Stimulated activated CD4-positive, alpha-beta T cell treated with anti-CD3 and anti-CD28 coated beads, Interleukin-2, amount 100 ng/mL, for 4 hours (primary cell): ENCODE results near the gene GSTO2.

Experiments
- DNase-seq: peaks from one replicate; pipeline ENCODE4 v3.0.0-alpha.2; 2020; ENCODE audit warnings: low read depth

The GSTO2 gene

DNA sequence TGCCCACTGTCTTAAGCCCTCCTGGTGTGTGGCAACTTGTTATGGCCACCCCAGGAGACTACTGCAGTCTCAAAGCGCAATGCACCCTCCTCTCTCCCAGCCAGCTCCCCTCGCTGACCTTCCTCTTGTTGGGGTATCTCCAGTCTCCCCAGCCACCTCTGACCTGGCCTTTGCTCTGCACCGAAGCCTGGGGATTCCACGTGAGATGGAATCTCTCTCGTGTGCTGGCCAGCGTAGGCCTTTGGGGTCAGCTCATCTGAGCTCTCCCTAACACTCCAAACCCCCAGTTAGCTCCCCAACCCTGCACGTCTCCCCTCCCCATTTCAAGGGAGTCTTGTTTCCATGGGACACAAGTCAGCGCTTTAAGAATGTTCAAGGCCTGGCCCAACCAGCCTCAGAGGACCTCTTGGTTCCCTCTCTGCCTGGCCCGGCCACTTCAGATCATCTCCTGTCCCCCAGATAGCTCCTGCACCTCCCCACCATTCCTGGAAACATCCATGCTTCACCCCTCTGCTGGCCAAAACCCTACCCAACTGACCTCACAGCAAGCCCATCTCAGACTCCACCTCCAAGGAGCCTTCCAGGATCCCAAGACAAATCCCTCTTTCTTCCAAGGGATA, 58.1 kb downstream of the GSTO2 start:
- no peak for DNase-seq

DNA sequence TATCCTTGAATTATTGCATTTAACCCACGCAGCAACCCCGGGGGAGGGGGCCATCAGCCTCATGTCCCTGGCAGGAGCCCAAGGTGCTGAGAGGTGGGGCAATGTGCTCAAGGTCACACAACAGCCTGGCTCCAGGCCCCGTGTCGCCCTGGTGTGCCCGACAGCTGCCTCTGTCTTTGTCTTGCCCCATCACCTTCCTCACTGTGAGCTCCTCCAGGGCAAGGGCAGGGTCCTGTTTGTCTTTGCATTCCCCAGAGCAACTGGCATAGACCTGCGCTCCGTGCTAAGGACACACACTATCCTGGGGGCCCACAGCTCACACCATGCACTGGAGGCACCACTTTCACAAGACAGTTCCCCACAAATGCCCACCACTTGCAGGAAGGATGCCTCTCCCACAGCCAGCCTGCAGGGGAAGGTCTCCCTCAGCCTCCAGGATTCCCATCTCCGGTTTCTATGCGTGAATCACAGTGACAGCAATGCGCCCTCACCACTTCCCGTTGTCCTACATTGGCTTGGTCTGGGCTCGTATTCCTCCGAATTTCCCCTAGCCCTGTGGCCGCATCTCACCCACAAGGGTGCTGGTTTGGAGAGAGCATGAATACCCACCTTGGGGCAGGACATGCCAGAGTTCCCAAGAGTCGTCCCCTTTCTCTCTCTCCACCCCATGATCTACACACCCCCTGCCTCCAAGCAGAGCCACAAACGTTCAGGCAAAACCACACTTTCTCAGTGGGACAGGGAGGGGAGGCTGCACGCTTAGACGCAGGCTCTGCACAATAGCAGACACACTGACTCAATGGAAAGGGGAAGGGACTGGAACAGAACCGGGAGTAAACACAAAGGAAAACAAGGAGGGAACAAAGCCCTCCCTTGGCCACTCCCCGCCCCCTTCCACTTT, 59.0 kb downstream of the GSTO2 start:
- DNase-seq: no peak

DNA sequence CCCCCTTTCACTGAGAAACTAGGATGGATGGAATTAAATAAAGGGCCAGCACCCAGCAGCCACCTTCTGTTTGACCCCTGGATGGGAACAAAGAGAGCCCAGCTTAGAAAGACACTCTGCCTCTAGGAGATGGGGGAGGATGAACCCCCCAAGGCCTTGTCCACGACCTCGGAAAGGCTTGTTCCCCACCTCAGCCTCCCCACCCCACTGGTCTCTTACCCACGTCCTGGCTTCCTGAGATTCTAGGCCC, 59.6 kb downstream of the GSTO2 start:
- no peak for DNase-seq

DNA sequence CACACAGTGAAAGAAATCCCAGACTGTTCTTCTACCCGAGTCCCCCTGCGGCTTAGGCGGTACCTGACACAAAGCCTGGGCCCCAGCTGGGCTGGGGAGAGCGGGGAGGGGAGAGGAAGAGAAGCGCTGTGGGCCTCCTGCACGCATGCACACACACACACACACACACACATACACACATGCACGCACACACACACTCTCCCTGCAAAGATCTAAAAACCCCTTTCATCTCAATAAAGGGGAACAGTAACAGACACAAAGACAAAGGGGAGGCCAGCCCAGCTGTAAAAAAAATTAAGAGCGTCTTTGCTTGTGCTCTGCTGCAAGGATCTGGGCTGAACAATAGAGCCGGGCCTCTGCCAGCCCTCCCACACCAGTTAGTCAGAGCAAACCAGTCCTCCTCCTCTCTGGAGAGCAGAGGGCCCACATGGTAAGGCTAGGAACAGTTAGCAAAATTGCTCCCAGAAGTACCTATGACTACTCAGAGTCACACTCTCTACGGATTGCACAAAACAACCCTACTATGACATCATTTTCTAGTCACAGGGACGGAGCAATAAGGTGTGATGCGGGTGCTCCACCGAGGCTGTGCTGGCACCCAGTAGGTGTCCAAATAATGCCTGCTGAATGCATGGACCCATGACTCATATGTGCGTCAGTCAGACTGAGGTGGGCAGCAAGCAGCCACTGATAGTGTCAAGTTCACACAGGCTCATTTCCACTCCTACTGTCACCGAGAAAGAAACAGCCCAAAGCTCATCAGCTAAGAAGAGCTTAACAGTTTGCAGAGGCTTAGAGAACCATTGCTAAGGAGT, 60.1 kb downstream of the GSTO2 start:
- peak; percentile 77 for DNase-seq

DNA sequence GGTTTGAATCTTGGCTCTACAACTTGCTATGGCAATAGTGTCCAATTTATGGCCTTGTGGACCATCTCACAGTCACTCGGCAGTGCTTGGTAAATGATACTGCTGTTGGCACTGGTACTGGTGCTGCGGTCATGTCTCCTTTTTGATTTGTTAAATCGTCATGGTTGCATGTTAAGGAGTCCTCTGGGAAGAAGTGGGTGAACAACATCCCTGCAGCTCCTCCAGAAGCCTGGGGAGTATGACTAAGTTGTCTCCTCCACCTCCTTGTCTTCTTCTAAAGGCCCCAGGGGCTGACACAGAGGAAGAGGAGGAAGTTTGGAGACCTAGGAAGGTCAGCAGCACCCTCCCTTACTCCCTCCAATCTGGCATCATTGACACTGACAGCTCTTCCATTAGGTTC, 60.8 kb downstream of the GSTO2 start:
- DNase-seq: no peak

DNA sequence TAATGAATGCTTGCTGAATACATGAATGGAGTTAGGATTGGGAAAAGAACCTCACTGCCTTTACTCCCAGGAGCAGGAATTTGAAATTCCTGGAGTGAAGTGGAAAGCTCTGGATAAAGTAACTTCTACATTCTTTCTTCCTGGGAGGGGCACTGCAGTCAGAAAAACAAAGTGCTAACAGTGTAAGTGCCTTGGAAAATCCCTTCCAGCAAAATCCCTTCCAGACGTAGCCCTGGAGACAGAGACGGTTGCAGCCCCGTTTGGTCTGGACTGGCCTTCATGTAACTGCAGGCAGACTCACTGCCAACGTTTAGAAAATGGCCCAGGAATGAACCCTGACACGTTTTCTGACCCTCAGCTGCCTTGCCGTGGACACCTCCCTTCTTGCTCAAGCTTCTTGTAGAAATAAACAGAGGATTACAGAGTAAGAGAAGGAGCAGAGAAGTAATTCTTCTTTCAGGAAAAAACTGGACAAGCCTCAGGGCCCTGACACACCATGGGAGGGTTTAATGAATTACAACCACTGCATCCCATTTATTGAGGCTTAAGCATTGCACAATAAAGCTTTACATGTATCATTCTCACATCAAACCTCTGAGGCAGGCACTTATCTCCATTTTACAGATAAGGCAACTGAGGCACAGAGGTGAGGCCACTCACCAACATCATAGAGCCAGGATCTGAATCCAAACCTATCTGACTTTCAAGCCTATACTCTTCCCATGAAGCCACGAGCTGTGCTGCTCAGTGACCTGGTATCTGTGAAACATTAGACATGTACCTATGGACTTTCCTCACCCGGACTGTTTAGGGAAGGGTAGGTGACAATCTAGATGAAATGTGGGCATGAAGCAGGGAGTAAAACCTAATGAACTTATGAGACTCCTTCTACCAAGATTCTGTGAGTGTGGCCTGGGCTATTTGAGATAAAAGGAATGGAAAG, 61.5 kb downstream of the GSTO2 start:
- no peak for DNase-seq

DNA sequence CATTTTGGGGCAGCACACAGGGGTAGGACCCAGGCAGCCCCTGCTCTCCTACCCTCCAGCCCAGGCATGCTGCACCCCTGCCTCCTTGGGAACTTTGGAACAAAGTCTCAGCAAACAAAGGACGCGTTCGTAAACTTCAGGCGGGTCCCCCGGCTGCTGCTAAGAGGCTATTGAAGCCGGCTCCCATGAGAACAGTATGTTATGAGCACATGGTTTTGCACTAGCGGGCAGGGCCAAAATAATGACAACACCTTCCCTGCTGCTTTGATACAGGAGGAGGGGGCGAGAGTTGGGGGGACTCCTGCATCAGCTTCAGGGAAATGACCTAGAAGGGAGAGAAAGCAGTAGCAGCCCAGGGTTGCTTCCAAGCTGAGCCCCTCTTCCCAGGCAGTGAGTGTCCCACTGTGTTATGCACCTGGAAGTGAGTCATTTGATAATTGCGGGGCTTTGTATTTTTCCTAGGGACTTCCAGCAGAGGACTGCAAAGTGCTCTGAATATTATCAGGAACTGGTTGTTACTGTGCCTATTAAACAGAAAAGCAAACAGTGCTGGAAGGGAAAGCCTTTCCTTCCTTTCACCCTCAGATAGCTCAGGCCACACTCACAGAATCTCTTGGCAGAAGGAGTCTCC, 62.3 kb downstream of the GSTO2 start:
- no peak for DNase-seq

DNA sequence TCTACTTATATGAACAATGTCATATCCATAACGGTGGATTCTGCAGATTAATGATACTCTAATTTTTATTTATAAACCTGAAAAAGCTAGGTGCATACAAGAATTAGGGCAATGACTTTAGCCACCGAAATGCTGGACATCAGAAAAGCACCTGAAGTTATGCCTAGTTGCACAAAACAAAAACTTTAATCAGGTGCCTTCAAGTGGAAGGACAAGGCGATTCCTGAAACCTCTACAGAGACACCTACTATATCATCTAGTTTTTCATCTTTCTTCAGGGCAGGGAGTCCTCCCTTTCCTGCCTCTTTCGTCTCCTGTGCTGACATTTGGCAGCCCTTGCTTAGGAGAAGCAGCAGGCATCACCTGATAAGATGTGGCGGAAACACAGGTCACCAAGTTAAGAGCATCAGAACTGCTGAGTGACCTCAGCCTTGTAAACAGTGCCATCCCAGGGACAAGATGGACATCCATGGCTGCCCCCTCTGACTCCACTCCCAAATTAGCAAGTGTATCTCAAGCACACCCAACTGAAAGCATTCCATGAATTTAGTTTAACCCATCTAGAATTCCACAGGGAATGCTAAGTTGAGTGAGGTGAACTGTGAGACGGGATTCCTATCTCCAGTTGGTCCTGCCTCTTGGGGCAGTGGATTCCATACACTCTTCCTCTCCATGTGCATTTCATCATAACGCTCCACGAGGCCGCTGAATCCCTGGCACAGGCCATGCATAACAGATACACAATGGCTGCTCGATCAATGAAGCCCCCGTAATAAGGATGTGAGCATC, 63.5 kb downstream of the GSTO2 start:
- no peak for DNase-seq

DNA sequence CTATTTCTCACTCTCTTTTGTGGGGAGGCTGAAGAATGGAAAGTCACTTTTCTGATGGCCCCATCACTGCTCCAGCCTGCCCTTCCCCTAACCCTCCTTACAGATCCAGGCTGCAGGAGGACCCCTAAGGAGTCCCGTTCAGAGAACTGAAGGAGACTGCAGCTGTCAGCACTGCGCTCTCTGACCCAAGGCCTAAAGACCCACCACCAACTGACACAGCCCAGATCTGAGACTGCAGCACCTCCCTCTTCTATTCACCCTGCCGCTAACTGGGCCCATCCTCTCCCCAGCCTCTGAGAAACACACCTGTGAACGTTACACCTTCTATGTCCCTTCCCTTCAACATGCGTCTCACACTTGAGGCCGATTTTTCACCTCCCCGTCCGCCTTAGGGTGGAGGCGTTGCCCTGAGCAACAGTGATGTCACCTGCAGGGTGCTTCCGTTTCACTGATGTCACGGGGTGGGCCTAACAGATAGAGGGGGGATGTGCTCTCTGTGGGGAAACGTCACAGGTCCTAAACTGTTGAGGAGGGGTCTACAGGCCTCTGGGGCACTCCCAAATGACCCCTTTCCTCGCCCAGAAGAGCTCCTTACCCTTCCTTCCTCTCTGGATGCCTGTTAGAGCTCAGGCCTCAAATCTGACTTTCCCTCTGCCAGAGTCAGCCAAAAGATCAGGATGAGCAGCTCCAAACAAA, 64.2 kb downstream of the GSTO2 start:
- peak; percentile 61 for DNase-seq

DNA sequence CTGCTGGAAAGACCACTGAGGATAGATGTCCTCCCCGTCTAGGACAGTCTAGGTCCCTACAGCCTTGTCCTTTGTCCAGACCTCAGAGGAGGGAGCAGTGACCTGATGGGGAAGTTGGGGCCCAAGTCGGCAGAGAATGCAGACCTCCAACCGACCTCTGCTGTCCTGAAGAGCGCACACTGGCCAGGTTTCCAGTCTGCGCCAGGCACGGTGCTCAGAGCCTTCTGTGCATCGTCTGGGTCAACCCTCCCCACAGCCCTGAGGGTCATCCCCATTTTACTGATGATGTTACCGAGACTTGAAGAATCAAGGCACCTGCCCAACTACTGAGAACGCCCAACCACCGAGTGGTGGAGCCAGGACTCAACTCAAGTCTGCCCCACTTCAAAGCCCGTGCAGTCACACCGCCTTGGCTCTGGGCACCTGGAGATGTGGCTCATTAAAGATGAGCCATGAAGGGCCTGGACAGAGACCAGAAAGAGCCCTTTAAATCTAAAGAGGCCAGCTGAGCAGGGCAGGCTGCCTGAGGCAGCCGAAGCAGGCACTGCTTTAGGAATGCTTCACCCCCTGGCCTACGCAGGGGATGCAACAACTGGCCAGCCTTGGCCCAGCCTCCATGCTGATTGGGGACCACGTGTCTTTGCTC, 64.9 kb downstream of the GSTO2 start:
- DNase-seq: no peak

DNA sequence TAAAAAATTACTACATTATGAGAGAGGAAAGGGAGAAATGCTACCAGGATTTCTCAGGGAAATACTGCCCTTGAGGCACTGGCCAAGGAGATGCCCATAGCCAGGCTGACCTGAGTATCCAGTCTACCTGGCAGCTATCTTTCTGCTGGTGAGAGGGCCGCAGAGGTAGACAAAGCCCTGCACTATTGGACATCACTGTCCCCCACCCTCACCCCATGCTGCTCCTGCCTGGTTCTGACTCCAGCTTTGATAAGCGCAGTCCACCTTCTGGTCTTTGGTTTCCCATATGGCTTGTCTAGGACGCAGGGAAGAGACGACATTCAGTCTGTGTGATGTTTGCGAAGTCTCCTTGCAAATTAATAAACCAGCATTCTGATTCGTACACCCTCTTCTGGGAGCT, 65.6 kb downstream of the GSTO2 start:
- no peak for DNase-seq

DNA sequence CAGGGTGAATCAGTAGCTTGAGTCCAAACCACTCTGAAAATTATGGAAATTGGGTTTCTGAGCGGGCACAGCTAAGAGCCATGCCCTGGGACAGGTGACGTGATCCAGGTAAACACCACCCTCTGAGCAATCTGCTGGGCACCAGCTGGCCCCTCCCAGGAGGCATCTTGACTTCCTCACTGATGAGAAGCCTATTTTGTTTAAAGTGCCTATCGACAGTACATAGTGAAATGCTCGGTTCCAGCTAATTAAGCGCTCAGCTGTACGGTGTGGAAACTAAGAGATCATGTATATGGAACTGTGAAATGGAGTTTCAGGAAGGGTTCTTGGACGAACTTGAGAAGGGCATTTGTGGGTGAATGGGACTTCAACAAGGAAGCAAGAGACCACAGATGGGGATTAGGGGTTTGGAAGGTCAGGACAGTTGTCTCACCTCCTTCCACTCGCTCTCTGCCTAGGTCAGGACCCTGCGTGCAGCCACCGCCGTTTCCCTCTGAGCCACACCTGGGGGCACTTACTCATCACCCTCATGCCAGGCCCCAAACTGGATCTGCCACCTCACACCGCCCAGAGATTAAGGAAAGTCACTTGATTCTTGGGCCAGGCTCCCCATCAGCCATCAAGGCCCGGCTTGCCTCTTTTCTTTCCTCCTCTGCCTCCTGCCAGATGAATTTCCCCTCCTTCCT, 66.1 kb downstream of the GSTO2 start:
- DNase-seq: no peak

DNA sequence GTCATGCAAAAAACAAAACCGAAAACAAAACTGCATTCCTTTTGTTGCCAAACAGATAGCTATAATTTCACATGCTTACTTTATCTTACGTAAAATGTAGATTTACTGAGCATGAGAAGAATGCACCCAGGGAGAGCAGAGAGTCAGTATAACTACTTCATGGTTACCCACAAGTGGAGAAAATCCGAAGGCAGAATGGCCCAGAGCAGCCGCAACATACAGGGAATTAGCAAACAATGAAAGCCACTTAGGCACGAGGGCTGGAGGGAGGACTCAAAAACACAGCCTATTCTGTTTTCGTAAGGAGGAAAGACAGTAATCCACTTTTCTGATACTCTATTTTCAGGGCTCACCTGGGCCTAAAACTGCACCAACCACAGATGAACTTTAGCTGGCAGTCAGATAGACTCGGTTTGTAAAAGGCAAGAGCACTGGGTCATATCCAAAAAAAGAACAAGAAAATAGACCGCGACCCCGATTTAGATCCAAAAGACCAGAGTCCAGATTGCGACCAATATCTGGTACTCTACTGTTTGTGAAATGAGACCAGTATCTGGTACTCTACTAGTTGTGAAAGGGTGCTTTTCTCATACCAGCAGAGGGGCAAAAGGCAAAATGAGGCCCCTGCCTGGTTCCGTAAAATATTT, 68.0 kb downstream of the GSTO2 start:
- no peak for DNase-seq

DNA sequence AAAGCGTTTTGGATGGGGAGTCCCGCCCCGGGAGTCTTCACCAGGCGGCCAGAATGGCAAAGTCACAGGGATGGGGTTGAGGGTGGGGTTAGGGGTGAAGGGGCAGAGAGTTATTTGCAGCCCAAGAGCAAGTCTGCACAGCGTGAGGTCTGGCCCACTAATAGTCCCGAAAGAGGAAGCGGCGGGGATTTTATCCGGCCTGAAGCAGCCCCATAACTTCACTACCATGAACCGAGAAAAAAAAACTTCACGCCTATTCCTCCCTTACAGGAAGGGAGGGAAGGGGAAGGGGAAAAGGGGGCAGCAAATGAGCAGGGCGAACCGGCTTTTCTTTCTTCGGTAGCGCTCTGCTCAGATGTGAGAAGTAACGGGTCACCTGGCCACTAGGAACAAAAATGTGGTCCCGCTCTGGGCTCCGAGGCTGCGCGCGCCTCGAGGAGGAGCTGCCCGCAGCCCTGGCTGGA, 68.6 kb downstream of the GSTO2 start:
- DNase-seq: no peak

DNA sequence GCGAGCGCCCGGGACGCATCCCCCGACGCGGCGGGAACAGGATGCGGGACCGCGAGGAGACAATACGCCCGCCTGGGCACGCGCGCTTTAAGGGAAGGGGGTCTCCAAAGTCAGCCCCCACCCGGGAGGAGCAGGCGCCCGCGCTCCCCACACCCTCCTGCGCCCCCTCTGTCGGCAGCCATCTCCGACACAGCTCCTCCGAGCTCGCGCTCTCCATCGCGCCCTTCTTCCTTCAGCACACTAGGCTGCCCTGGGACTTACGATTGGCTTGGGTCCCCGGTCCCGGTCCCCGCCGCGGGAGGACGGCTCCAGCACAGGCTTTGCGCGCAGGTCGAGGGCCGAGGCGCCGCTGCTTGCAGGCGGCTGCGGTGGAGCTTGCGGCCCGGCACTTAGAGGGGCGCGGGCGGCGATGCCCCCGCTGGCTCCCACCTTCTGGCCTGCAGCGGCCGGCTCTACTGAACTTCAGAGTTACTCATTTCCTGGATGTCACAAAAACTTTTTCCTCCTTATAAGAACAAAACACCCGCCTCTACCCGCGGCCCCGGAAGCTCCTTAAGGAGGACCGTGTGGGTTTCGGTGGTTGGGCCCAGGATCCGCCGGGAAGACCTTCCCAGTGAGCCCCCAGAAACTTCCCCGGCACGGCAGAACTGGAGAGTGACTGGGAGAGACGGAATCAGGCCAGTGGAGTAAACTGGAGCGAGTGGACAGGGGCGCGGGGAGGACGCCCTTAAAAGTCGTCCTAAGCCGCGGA, 69.2 kb downstream of the GSTO2 start, which contains the start of gene ITPRIP:
Gene ITPRIP (minus strand): TSS at position 481 of the 751 bp plus-strand sequence. CDS start 22,414 bp downstream, outside the sequence.
- peak; percentile 54 for DNase-seq

DNA sequence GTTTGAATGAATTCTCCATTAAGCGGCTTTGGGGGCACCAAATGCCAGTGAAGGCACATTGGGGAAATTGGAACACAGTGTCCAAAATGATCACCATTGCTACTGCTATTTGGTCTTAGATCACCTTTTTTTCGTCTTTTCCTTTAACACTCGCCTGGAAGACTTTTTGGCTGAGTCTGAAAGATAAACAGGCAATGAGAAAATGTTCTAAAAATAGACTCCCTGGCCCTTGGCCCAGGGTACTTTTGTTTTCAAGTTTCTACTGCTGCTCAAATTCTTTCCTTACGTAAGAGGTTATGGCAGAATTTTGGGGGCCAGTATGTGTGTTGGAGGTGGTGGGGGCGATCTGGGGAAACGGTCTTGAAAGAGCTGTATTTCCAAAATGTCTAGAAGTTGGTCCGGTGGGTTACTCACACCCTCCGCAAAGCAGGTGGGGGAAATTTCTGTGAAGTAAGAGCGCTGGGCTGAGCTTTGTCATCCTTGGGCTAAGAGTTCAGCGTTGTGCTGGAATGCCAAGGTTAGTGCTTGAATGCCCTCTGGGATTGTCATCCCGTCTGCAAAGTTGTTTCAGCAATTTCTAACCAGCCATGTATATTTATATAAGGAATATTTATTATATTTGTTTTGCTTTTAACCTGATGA, 70.6 kb downstream of the GSTO2 start:
- no peak for DNase-seq

DNA sequence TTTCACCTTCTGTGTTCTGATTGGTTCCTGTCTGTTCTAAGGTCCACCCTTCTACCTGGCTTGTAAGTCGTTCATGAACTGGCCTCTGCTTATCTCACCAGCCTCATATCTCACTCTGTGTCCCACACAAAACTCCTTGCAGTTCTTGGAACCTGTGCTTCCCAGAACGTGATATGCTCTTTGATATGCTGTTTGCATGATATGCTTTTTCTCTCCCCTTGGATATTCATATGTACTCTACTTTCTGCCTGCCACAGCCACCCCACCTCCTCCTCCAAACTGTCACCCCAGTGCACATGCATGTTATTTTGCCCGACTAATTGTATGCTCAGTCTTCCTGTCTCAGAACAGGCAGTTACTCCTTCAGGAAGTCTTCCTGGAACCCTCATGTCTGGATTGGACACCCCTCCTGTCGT, 71.1 kb downstream of the GSTO2 start:
- DNase-seq: no peak
